NCI-H1105 treated with DMSO at 0.1 percent for 48 hours (cell line): ENCODE results near the gene ZNF407.
A peak's percentile ranks its signal among the peaks of the same experiment; 100 is the strongest.

Experiments
- DNase-seq: peaks from one replicate; lab custom pipeline; 2025; lab: John Stamatoyannopoulos, UW

The ZNF407 gene

GRCh38 chr18:74579496-74580065, 18.1 kb upstream of the ZNF407 start:
- DNase-seq: no peak

- DNase-seq: no peak
Observed at GRCh38 chr18:74582642-74583041, 15.0 kb upstream of the ZNF407 start.

- DNase-seq: no peak
Observed at GRCh38 chr18:74587441-74587840, 10.2 kb upstream of the ZNF407 start.

GRCh38 chr18:74589021-74589420, 8.6 kb upstream of the ZNF407 start:
- no peak for DNase-seq

- DNase-seq: no peak
Observed at GRCh38 chr18:74589811-74590210, 7.9 kb upstream of the ZNF407 start.

GRCh38 chr18:74590671-74591070, 7.0 kb upstream of the ZNF407 start:
- DNase-seq: no peak

- DNase-seq: no peak
Observed at GRCh38 chr18:74595431-74595830, 2.2 kb upstream of the ZNF407 start.

GRCh38 chr18:74597034-74597661, 522 bp upstream of the ZNF407 start:
- DNase-seq: peak; percentile 90

GRCh38 chr18:74598350-74599001, 806 bp downstream of the ZNF407 start:
- DNase-seq: peak; percentile 45

- no peak for DNase-seq
Observed at GRCh38 chr18:74604361-74604760, 6.7 kb downstream of the ZNF407 start.

- no peak for DNase-seq
Observed at GRCh38 chr18:74604774-74605173, 7.1 kb downstream of the ZNF407 start.

- no peak for DNase-seq
Observed at GRCh38 chr18:74608681-74609080, 11.0 kb downstream of the ZNF407 start.

- no peak for DNase-seq
Observed at GRCh38 chr18:74609535-74609934, 11.9 kb downstream of the ZNF407 start.

- DNase-seq: no peak
Observed at GRCh38 chr18:74610051-74610615, 12.5 kb downstream of the ZNF407 start.

- no peak for DNase-seq
Observed at GRCh38 chr18:74610860-74611259, 13.2 kb downstream of the ZNF407 start.

- no peak for DNase-seq
Observed at GRCh38 chr18:74611765-74612164, 14.1 kb downstream of the ZNF407 start.

GRCh38 chr18:74613381-74613780, 15.7 kb downstream of the ZNF407 start:
- no peak for DNase-seq

- DNase-seq: no peak
Observed at GRCh38 chr18:74616494-74616893, 18.8 kb downstream of the ZNF407 start.

- DNase-seq: no peak
Observed at GRCh38 chr18:74617486-74617885, 19.8 kb downstream of the ZNF407 start.

- no peak for DNase-seq
Observed at GRCh38 chr18:74622072-74622471, 24.4 kb downstream of the ZNF407 start.

GRCh38 chr18:74623047-74623816, 25.6 kb downstream of the ZNF407 start:
- peak; percentile 2 for DNase-seq

- DNase-seq: no peak
Observed at GRCh38 chr18:74624466-74624865, 26.8 kb downstream of the ZNF407 start.

GRCh38 chr18:74625157-74625556, 27.5 kb downstream of the ZNF407 start:
- DNase-seq: no peak
